MM.1S (cell line): ENCODE measurements around the gene TECPR2.

Source experiments
- CTCF ChIP-seq: fragments of 300-600 bp; sonication (generic); IDR thresholded peaks from 2 replicates; pipeline ENCODE4 v1.5.1; 2016; ENCODE audit warnings: antibody characterized with exemption, low read length, mixed read lengths
- EZH2 ChIP-seq: fragments of 300-600 bp; sonication (generic); optimal IDR thresholded peaks from 2 replicates; pipeline ENCODE3; 2017; ENCODE audit warnings: low read depth, mild to moderate bottlenecking, antibody characterized with exemption, low read length, mixed read lengths

GRCh38 chr14:102321456-102322422 lies 41.0 kb upstream of the TECPR2 start:
- TF ChIP-seq CTCF (no peak), EZH2 (no peak)
